ENCODE results near the gene CENPX. TPM values are rescaled to one million over a fixed set of nuclear protein-coding genes. Genes with fewer than 3 reads are reported as not detected.
A peak's percentile ranks its signal among the peaks of the same experiment; 100 is the strongest.

Gene CENPX
- total and polyA plus RNA-seq, 2 of the 13 experiments (the other 11 are each of a cell fraction or from before 2014, with no cell fraction given), result 92.7 to 170 TPM

- ChIA-PET CTCF (ENCODE audit: low intra/inter-chr PET ratio, low total read pairs) (interaction anchor here (0.8 kb wide), 1 partner anchor 49 kb away, joined by 4 read pairs; no protein-coding TSS in a partner anchor), POLR2A (interaction anchor here (1.0 to 1.9 kb wide), 3 partner anchors 11 to 14 kb away, joined by 4 to 9 read pairs (median 8); no protein-coding TSS in a partner anchor)
- H3K9me3 ChIP-seq (ENCODE audit: low read length), result no peaks in the 10 kb centered on the region
- peaks cover 72% of the 10 kb centered on the region for H3K4me1 ChIP-seq (ENCODE audit: insufficient read depth, low read length)
- no peak overlapping the region for H3K4me2 ChIP-seq (ENCODE audit: low read depth, low read length)
- 96% methylated on average over 21 of the region's 26 CpGs for WGBS (ENCODE audit: low lambda C conversion rate)
- H3K27ac ChIP-seq (ENCODE audit: extremely low read length, insufficient read depth, low read length), result no peak overlapping the region
- in situ Hi-C loops (cut with HindIII; ENCODE audit: extremely low pct_ligation_motif_present, low pct_unique_long_range_greater_than_20kb), result no loop called here
- no peaks in the 10 kb centered on the region for H3K27me3 ChIP-seq (ENCODE audit: control insufficient read depth in 1 of 2, insufficient read depth in 2 of 2, low read length in 2 of 2)
- no peak overlapping the region for H3K4me3 ChIP-seq (replicated peaks in 1 of 3; ENCODE audit: insufficient read depth in 1 of 3, low read depth in 2 of 3, low read length in 3 of 3)
- no peak overlapping the region for H2AFZ ChIP-seq (ENCODE audit: low read length)
- BruUV-seq (replicated peaks), result no TSS peak
- ATAC-seq (no peak), DNase-seq (ENCODE audit: low spot score) (no peak), FAIRE-seq (no peak)
- no peak overlapping the region for H3K9ac ChIP-seq (ENCODE audit: insufficient read depth, low read depth, low read length)
- intact Hi-C loops (cut with micrococcal nuclease; ENCODE audit: unreplicated experiment), result no loop called here
- peaks cover 43 to 59% of the 10 kb centered on the region in 2 experiments for H3K36me3 ChIP-seq (replicated peaks in 1 of 2; ENCODE audit: control insufficient read depth in 1 of 2, insufficient read depth in 2 of 2, low read length in 2 of 2)
- H4K20me1 ChIP-seq (ENCODE audit: insufficient read depth, low read length), result no peaks in the 10 kb centered on the region
- H3K79me2 ChIP-seq (ENCODE audit: insufficient read depth, low read length), result peaks cover 27% of the 10 kb centered on the region
- TF ChIP-seq AGO1 (IDR thresholded peaks at IDR 0.05; ENCODE audit: low read depth, low read length, poor library complexity, severe bottlenecking) (peak; percentile 84), RBM22 (optimal IDR thresholded peaks at IDR 0.05; ENCODE audit: low read length) (peak; percentile 25), ASH2L (IDR thresholded peaks at IDR 0.05; ENCODE audit: insufficient read length, low read depth, low read length) (no peak), ZFP37 (CRISPR knock-in tag; IDR thresholded peaks at IDR 0.05; ENCODE audit: borderline replicate concordance) (no peak), ZNF616 (CRISPR knock-in tag; IDR thresholded peaks at IDR 0.05; ENCODE audit: low read depth) (0 out of 2 replicates have a peak, but pooled peaks have one; percentile 36), WIZ (CRISPR knock-in tag; IDR thresholded peaks at IDR 0.05) (0 out of 2 replicates have a peak, but pooled peaks have one; percentile 37), MTA1 (CRISPR knock-in tag; IDR thresholded peaks at IDR 0.05; ENCODE audit: borderline replicate concordance) (0 out of 2 replicates have a peak, but pooled peaks have one; percentile 5), MAX (IDR thresholded peaks at IDR 0.05) (peak; percentile 5; the same call in 1 of the 2 replicates), POLR2G (IDR thresholded peaks at IDR 0.05; ENCODE audit: low read depth, low read length) (peak; percentile 45), SNRNP70 (IDR thresholded peaks at IDR 0.05; ENCODE audit: low read depth, low read length) (0 out of 2 replicates have a peak, but pooled peaks have one; percentile 12), PRPF4 (IDR thresholded peaks at IDR 0.05; ENCODE audit: low read depth, low read length, poor library complexity, severe bottlenecking) (peak; percentile 48), PCBP1 (IDR thresholded peaks at IDR 0.05; ENCODE audit: borderline replicate concordance, low read depth, low read length) (peak; percentile 76; the same call in 1 of the 2 replicates), ZNF546 (CRISPR knock-in tag; conservative IDR thresholded peaks at IDR 0.05) (0 out of 2 replicates have a peak, but pooled peaks have one; percentile 45), ZNF274 (CRISPR knock-in tag; IDR thresholded peaks at IDR 0.05) (no peak), PATZ1 (CRISPR knock-in tag; IDR thresholded peaks at IDR 0.05) (0 out of 2 replicates have a peak, but pooled peaks have one; percentile 10), SAP130 (CRISPR knock-in tag; IDR thresholded peaks at IDR 0.05; ENCODE audit: low read depth) (no peak), AGO2 (optimal IDR thresholded peaks at IDR 0.05; ENCODE audit: low read depth, low read length) (peak; percentile 91), ZNF281 (CRISPR knock-in tag; IDR thresholded peaks at IDR 0.05; ENCODE audit: borderline replicate concordance) (0 out of 2 replicates have a peak, but pooled peaks have one; percentile 16)
Observed at GRCh38 chr17:82008258-82008940, 14.3 kb downstream of the CENPX start.

Data from HepG2 (cell line).